ENCODE measurements around the gene SUCNR1. TPM values are rescaled to one million over a fixed set of nuclear protein-coding genes. Genes with fewer than 3 reads are reported as not detected.

Gene SUCNR1
- total RNA-seq, 1 experiment from 2014 or later, result 0.41 TPM

- Histone ChIP-seq H3K27ac (ENCODE audit: low read depth, low read length, poor library complexity, severe bottlenecking) (no peak overlapping the region), H3K27me3 (replicated peaks; ENCODE audit: insufficient read depth, low read depth, low read length, poor library complexity) (no peaks in the 10 kb centered on the region), H3K9me3 (ENCODE audit: low read depth, low read length, poor library complexity, severe bottlenecking) (no peaks in the 10 kb centered on the region), H3K4me1 (ENCODE audit: insufficient read depth, low read length, poor library complexity, severe bottlenecking) (no peaks in the 10 kb centered on the region), H3K36me3 (ENCODE audit: insufficient read depth, low read length, poor library complexity, severe bottlenecking) (no peaks in the 10 kb centered on the region), H3K4me3 (ENCODE audit: low read depth, low read length, poor library complexity, severe bottlenecking) (no peak overlapping the region)
- BruUV-seq (replicated peaks), result no TSS peak
- TF ChIP-seq EZH2 (IDR thresholded peaks at IDR 0.05; ENCODE audit: borderline replicate concordance, low read depth, low read length, poor library complexity, severe bottlenecking), result no peak
- TF ChIP-seq, protein P1, sequence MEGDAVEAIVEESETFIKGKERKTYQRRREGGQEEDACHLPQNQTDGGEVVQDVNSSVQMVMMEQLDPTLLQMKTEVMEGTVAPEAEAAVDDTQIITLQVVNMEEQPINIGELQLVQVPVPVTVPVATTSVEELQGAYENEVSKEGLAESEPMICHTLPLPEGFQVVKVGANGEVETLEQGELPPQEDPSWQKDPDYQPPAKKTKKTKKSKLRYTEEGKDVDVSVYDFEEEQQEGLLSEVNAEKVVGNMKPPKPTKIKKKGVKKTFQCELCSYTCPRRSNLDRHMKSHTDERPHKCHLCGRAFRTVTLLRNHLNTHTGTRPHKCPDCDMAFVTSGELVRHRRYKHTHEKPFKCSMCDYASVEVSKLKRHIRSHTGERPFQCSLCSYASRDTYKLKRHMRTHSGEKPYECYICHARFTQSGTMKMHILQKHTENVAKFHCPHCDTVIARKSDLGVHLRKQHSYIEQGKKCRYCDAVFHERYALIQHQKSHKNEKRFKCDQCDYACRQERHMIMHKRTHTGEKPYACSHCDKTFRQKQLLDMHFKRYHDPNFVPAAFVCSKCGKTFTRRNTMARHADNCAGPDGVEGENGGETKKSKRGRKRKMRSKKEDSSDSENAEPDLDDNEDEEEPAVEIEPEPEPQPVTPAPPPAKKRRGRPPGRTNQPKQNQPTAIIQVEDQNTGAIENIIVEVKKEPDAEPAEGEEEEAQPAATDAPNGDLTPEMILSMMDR (conservative IDR thresholded peaks at IDR 0.05; ENCODE audit: low read depth, low read length), result no peak
- POLR2A ChIA-PET (ENCODE audit: low non-redundant PET), result no interaction called here
- no peak for DNase-seq (ENCODE audit: low spot score)
- CTCF ChIA-PET, result no interaction called here
- intact Hi-C loops (cut with micrococcal nuclease; ENCODE audit: unreplicated experiment), result loop anchor here (10.0 kb wide), 3 partner anchors 247 to 533 kb away; no protein-coding TSS in a partner anchor
These were observed 38.6 kb downstream of the SUCNR1 start for GRCh38 chr3:151912028-151912427.

DNA sequence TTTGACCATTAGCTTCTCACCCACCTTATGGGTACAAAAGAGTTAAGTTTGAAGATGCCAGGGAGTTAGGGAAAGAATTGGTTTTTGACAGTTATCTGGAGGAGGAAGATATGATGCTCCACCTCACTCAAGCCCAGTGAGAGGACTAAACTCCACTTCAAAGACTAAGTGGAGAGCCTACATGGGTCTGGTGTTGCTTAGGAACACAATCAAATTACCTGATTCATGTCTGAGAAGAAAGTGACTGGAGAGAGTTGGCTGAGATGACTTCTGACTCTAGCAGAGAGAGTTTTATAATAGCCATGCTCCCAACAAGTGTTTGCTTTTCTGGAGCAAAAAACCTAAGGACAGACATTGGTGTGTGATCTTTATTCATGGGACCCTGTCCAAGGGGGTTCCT is 43.3 kb downstream of the SUCNR1 start:
- H3K4me3 ChIP-seq (ENCODE audit: low read depth, low read length, poor library complexity, severe bottlenecking), result no peak overlapping the region
- no peaks in the 10 kb centered on the region for H3K9me3 ChIP-seq (ENCODE audit: low read depth, low read length, poor library complexity, severe bottlenecking)
- ChIA-PET POLR2A (ENCODE audit: low non-redundant PET) (no interaction called here), CTCF (no interaction called here)
- intact Hi-C loops (cut with micrococcal nuclease; ENCODE audit: unreplicated experiment), result loop anchor here (2.0 to 10.0 kb wide), 6 partner anchors 252 to 688 kb away; no protein-coding TSS in a partner anchor
- no TSS peak for BruUV-seq (replicated peaks)
- peaks cover 4% of the 10 kb centered on the region for H3K4me1 ChIP-seq (ENCODE audit: insufficient read depth, low read length, poor library complexity, severe bottlenecking)
- DNase-seq (ENCODE audit: low spot score), result no peak
- H3K36me3 ChIP-seq (ENCODE audit: insufficient read depth, low read length, poor library complexity, severe bottlenecking), result no peaks in the 10 kb centered on the region
- no peak overlapping the region for H3K27ac ChIP-seq (ENCODE audit: low read depth, low read length, poor library complexity, severe bottlenecking)
- H3K27me3 ChIP-seq (replicated peaks; ENCODE audit: insufficient read depth, low read depth, low read length, poor library complexity), result no peaks in the 10 kb centered on the region
- no peak for TF ChIP-seq EZH2 (IDR thresholded peaks at IDR 0.05; ENCODE audit: borderline replicate concordance, low read depth, low read length, poor library complexity, severe bottlenecking)
- TF ChIP-seq, protein P1 (conservative IDR thresholded peaks at IDR 0.05; ENCODE audit: low read depth, low read length), result no peak

DNA sequence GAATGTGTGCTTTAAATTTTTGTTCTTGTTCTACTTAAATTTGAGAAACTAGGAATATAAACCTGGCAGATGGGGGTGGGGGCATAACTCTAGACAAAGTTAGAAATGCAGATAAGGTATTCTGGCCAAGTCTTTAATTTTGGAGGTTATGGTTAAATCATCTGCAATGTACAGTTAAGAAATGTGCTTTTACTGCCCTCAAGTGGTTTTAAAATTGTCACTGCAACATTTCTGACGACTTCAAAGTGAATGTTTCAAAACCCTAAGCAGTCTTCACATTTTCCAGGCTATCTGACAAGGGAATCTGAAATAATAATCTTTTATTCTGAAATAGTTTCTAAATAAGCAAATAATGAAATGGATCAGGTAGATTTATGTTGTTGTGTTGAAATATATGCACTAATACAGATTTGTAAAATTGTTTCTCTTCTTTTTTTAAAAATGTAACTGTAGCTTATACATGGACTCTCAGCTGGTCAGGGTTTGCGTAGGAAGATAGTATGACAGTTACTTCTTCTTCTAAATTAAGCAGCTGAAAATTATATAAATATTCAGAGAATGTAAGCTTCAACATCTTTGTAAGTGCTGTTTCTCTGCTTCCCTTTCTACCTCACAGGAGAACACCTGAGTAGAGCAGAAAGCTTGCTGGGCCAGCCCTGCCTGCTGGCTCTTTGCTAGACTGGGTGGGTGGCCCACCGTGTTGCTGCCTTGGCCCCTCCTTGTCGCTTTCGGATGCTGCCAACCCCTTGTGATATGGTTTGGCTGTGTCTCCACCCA is 45.0 kb downstream of the SUCNR1 start:
- Histone ChIP-seq H3K36me3 (ENCODE audit: insufficient read depth, low read length, poor library complexity, severe bottlenecking) (no peaks in the 10 kb centered on the region), H3K9me3 (ENCODE audit: low read depth, low read length, poor library complexity, severe bottlenecking) (no peaks in the 10 kb centered on the region), H3K27ac (ENCODE audit: low read depth, low read length, poor library complexity, severe bottlenecking) (no peak overlapping the region), H3K4me1 (ENCODE audit: insufficient read depth, low read length, poor library complexity, severe bottlenecking) (peaks cover 4% of the 10 kb centered on the region), H3K27me3 (replicated peaks; ENCODE audit: insufficient read depth, low read depth, low read length, poor library complexity) (no peaks in the 10 kb centered on the region), H3K4me3 (ENCODE audit: low read depth, low read length, poor library complexity, severe bottlenecking) (no peak overlapping the region)
- ChIA-PET POLR2A (ENCODE audit: low non-redundant PET) (no interaction called here), CTCF (no interaction called here)
- BruUV-seq (replicated peaks), result no TSS peak
- peak; percentile 73 for DNase-seq (ENCODE audit: low spot score)
- no peak for TF ChIP-seq EZH2 (IDR thresholded peaks at IDR 0.05; ENCODE audit: borderline replicate concordance, low read depth, low read length, poor library complexity, severe bottlenecking)
- TF ChIP-seq, protein P1 (conservative IDR thresholded peaks at IDR 0.05; ENCODE audit: low read depth, low read length), result peak; percentile 71
- intact Hi-C loops (cut with micrococcal nuclease; ENCODE audit: unreplicated experiment), result loop anchor here (1.0 to 10.0 kb wide), 7 partner anchors 78 to 750 kb away; no protein-coding TSS in a partner anchor
